Superior temporal gyrus (tissue), 1 donor: Measurements from ENCODE around the gene SNIP1.
"Not testable (repeated sequence)": the region's sequence is repeated elsewhere in the genome, so short reads cannot be mapped to it uniquely, and the experiment has no call there.

Experiments
- DNase-seq: peaks from one replicate; pipeline ENCODE4 v3.0.0-alpha.2; 2016; ENCODE audit errors: extremely low spot score

SNIP1 gene

DNA sequence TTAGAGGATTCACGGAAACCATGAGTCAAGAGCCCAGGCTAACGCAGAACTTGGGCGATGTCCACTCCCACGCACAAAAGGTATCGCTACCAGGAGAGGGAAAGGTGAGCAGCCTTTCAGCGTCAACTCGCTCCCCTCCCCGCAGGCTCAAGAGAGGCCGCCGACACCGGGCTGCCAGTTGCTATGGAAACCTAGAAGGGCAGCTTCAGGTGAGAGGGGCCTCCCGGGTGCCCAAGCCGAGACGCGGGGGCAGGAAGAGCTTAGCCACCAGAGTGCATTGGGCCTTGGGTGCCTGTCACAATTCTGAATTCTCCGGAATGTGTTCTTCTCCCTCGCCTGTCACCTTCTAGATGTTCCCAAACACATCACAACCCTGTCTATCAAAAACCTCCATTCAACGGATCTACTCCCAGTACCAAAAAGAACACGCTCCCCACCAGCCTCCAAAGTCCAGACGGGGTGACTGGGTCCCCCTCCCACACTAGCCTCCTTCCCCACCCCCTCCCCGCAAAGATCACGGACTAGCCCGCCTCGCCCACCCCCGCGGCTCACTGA, 40.2 kb downstream of the SNIP1 start:
- no peak for DNase-seq

DNA sequence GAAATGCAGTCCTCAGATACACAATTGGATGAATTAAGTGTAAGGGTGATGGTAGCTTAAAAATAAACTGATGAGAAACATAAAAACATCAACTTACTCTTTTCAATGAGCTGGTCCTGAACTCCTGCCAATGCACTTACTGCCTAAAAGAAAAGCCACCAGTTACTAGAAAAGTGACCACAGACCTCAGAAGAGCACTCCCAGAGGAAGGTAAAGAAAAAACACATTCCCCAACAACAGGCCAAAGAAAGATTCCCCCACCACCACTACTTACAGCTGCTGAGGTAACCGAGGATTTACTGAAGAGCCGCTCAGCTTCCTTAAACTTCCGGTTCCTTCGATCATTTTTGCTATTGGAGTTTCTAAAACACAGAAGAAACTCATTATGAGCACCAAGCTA, 44.9 kb downstream of the SNIP1 start:
- DNase-seq, result no peak

DNA sequence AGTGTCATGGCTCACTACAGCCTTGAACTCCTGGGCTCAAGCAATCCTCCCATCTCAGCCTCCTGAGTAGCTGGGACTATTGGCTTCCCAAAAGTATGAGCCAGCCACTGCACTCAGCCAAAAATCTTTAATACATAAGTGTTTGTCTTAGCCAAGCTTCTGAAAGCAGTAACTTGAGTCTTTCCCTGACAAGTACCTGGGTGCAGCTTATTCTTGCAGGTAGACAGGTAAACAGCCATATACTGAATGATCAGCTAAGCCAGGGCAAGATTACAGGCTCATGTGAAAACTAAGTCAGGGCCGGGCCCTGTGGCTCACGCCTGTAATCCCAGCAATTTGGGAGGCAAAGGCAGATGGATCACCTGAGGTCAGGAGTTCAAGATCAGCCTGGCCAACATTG, 47.4 kb downstream of the SNIP1 start:
- no peak for DNase-seq

DNA sequence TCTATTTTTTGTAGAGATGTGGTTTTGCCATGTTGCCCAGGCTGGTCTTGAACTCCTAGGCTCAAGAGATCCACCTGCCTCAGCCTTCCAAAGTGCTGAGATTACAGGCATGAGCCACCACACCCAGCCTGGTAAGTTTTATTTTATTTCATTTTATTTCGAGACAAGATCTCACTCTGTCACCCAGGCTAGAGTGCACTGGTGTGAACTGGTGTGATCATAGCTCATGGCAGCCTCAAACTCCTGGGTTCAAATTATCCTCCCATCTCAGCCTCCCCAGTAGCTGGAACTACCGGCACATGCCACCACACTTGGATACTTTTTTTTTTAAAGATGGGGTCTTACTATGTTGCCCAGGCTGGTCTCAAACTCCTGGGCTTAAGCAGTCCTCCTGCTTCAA, 51.3 kb downstream of the SNIP1 start:
- not testable (repeated sequence) for DNase-seq

DNA sequence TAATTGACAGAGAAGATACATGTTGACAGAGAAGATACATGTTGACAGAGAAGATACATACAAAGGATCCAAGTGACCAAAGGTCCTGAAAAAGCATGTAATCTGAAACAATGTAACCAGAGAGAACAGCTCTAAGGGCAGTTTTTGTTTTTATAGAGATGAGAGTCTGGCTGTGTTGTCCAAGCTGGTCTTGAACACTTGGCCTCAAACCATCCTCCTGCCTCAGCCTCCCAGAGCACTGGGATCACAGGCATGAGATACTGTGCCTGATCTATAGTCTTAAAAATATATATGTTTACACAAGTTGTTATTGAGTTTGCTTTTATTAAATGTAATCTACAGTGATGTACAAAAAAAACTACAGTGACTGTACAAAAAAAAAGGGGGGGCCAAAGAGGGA, 52.0 kb downstream of the SNIP1 start:
- DNase-seq, result no peak

DNA sequence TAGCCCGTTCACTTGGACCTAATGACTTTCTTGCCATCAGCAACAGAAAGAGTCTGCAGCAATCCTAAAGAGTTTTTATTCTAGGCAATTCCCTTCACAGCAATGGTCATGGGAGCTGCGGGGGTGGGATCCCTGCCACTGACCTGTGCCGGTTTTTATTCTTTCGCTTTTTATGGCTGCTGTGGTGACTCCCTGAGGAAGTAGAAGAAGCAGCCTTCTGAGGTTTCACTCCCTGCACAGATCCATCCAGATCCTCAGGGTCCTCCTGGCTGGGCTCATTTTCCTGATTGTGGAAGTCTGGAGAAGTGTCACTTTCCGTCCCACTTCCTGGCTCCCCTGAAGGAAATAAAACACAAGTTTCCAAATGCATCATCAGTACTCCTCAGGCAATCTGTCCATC, 52.4 kb downstream of the SNIP1 start:
- no peak for DNase-seq

DNA sequence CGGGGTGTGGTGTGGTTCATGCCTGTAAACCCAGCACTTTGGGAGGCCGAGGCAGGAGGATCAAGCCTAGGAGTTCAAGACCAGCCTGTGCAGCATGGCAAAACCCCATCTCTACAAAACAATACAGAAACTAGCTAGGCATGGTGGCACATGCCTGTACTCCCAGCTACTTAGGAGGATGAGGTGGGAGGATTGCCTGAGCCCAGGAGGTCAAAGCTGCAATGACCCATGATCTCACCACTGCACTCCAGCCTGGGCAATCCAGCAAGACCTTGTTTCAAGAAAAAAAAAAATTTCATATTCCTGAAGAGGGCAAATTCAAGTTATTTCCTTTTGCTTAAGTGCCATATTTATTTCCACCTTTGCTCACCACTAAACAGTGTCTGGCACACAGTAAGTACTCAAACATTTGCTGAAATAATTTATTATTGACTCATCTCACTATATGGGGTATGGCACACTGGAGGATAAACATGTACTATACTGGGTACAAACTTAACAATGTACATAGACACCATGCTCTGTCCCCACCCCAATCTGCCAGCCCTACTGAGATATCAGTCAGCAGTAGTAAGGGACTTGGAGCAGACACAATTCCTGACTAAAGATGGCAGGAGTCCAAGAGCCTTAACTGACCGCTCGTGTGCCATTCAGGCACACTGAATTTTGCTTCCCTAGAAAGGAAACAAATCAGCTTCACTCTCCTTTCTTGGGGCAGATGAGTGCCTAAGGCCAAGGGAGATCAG, 55.0 kb downstream of the SNIP1 start:
- DNase-seq, result peak; percentile 70

DNA sequence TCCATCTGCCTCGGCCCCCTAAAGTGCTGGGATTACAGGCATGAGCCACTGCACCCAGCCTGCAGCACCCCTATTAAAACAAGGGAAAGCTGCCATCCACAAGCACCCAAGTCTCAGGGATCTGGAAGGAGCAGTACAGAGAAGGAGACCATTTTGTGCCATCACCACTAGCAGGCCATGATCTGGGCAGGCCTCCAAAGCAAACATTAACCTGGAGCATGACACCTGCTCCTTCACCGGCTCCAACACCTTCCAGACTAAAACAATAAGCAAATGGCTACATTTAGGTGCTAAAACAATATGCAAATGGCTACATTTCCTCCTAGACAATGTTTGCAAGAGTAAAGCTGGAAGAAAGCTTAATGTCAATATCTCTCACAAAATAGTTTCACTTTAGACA, 56.3 kb downstream of the SNIP1 start:
- DNase-seq, result no peak

DNA sequence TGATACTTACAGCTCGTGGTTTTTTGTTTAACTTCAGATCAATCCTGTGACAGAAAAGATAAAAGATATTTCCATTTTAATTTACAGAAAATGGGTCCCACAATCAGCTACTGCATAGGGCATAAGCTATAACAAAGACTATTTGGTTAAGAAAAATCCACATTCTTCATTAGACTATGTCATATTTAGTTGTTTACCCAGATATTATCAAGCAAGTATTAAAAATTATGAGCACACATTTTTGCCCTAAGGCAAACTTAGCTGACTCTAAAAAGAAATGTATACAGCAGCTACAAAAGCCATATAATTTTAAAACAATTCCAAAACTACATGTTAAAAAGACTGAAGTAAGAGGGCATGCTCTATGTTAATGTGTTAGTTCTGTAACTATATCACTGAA, 58.2 kb downstream of the SNIP1 start:
- DNase-seq, result no peak

DNA sequence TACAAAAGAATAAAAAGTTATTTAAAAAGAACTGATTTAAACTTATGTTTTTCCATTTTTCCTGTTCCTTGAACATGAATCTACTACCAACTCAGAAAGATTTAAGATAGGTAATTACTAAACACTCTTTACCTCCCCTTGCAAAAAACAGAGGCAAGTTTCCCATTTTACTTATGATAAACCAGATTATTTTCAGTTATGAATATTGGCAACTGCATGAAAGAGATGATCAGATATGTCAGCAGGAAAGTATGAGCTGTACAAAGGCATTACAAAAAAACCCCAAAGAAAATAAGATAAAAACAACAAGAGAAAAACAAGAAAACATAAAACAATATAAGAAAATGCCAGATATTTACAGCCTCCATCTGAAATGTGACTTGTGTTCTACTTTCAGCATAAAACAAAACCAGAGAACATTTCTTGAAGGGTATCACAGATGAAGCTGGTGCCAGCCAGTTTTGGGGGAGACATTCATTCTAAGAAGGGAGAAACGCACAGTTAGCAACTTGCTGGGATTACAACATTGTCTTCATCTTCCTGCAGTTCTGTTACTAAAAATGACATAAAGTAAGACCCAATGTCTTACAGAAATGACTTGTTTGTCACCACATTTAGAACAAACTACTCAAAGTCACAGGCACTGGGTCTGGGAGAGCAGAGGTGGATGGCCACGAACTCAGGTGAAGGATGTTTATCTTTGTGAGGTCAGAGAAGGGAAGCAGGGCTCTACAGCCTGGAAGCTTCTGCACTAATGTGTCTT, 60.6 kb downstream of the SNIP1 start:
- DNase-seq, result no peak

DNA sequence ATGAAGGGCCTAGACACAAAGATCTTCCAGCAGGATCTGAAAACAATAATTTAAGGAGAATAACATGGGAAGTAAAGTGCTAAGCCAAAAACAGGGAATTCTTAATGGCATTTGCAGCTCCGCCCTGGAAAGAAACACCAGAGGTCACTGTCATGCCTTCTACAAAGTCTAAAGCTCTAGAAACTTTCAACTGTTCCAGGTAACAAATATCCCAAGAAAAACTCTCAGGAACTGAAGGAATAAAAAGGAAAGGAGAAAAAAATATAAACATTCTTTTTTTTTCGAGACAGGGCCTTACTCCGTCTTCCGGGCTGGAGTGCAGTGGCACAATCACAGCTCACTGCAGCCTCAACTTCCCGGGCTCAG, 66.5 kb downstream of the SNIP1 start:
- no peak for DNase-seq

DNA sequence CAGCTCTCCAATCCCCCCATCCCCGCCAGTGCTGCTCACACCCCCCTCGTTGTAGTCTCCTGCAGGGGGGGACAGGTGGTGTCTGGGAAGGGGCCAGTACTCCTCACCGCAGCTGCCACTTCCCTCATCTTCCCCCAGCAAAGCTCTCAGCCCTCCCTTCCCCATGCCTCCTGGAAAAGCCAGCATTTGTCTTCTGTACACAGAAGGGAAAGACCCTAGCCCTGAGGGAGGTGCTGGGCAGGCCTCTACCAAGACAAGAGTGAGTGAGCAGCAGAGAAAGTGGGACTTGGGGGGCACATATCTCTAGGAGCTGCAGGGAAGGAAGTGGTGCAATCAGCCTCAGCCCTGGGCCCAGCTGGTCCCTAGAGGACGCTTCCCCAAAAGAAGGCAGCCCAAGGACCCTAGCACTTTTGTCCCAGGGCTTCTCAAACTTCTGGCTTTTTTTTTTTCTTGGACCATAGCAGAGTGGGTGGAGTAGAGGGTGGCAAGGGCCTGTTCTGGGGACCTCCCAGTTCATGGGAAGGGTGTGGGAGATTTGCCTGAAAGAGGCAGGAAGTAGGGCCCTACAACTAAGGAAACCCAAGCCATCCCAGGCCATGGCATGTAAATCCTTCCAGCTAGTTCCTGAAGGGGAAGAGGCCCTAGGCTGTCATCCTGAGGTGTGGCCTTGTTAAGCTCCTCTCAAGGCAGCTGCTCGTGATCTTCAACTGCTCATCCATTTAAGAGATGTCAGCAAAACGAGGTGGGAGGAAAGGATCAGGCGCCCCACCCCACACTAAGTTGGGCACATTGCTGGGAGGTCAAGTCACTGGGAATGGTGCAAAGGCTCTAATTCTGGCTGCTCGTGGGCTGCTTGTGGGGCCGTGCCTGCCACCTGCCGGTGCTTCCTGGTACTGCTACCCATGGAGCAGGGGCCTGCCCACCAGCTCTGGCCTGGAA, 67.1 kb downstream of the SNIP1 start:
- DNase-seq, result peak; percentile 79

DNA sequence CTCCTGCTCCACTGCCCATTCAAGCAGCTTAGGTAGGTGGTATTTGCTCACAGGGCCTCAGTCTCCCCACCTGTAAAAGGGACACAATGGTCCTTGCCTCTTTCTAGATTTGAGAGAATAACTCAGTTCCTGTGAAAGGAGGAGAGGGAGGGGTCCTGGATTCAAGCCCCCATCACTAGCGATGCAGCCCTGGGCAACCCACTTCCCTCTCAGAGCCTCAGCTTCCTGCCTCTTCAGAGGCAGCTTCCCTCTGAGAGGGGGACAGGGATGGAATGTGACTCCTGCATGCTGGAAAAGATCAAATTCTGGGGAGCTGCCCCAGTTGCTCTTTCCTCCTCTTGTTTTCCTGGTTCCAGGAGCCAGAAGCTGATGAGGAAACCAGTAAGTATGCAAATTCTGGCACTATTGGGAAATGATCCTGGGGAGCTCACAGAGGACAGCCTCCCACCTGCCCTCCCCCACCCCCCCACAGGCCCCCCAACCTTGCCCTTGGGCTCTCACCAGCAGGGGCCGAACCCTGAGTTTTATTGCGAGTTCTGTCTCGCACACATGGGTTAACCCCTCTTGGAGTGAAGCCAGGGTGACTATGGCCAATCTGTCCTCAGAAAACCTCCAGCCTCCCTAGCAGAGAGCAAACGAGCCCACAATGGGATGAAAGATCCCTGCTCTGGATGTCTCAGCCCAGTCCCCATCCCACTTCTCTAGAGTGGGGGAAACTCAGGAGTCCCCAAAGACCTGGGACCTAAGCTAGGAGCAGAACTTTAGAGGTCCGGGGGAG, 68.0 kb downstream of the SNIP1 start:
- no peak for DNase-seq
